ENCODE measurements around the gene CAP1. TPM values are rescaled to one million over a fixed set of nuclear protein-coding genes. Genes with fewer than 3 reads are reported as not detected.

CAP1 gene
- total and polyA plus RNA-seq, 8 donors = 28.5 to 146 (median 57.8) TPM

DNA sequence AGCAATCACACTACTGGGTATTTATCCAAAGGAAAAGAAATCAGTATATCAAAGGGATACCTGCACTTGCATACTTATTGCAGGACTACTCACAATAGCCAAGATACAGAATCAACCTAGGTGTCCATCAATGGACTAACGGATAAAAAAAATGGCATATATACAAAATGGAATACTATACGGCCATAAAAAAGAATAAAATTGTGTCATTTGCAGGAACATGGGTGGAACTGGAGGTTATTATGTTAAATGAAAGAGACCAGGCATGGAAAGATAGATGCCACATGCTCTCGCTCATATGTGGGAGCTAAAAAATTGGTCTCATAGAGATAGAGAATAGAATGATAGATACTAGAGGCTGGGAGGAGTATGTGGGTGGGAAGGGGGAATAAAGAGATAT lies 29.3 kb upstream of the CAP1 start:
- TF ChIP-seq, protein P1, sequence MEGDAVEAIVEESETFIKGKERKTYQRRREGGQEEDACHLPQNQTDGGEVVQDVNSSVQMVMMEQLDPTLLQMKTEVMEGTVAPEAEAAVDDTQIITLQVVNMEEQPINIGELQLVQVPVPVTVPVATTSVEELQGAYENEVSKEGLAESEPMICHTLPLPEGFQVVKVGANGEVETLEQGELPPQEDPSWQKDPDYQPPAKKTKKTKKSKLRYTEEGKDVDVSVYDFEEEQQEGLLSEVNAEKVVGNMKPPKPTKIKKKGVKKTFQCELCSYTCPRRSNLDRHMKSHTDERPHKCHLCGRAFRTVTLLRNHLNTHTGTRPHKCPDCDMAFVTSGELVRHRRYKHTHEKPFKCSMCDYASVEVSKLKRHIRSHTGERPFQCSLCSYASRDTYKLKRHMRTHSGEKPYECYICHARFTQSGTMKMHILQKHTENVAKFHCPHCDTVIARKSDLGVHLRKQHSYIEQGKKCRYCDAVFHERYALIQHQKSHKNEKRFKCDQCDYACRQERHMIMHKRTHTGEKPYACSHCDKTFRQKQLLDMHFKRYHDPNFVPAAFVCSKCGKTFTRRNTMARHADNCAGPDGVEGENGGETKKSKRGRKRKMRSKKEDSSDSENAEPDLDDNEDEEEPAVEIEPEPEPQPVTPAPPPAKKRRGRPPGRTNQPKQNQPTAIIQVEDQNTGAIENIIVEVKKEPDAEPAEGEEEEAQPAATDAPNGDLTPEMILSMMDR (IDR thresholded peaks at IDR 0.05) = no peak
- intact Hi-C loops (cut with DNase I) = no loop called here
- Histone ChIP-seq H3K4me1 (no peaks in the 10 kb centered on the region), H3K9me3 (no peaks in the 10 kb centered on the region), H3K4me3 (no peak overlapping the region), H3K27me3 (no peaks in the 10 kb centered on the region), H3K36me3 (no peaks in the 10 kb centered on the region), H3K27ac (no peak overlapping the region)
- DNase-seq (no peak), FAIRE-seq (no peak), ATAC-seq (no peak)
- WGBS, 2 donors = 83 to 84% methylated on average over 3 of the region's 3 CpGs

DNA sequence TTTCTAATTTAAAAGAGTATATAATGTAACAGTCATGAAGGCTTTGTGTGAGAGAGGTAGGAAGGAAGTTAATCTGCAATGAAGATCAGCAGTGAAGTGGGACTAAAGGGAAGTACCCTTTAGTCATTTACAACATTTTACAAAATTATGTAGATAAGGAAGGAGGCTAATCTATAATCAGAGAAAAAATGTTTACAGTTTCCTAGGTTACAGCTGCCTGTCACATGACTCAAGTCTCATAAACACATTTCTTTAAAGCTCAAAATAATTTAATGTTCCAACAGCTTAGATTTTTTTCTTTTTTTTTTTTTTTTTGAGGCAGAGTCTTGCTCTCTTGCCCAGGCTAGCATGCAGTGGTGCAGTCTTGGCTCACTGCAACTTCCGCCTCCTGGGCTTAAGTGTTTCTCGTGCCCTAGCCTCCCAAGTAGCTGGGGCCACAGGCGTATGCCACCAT lies 26.2 kb upstream of the CAP1 start:
- 85 to 86% methylated on average over 3 of the region's 3 CpGs for WGBS, 2 donors
- TF ChIP-seq, protein P1 (IDR thresholded peaks at IDR 0.05) = no peak
- Histone ChIP-seq H3K27ac (no peak overlapping the region), H3K9me3 (no peaks in the 10 kb centered on the region), H3K4me3 (no peak overlapping the region), H3K36me3 (no peaks in the 10 kb centered on the region), H3K27me3 (no peaks in the 10 kb centered on the region), H3K4me1 (no peaks in the 10 kb centered on the region)
- FAIRE-seq (no peak), ATAC-seq (no peak), DNase-seq (no peak)
- intact Hi-C loops (cut with DNase I) = no loop called here

DNA sequence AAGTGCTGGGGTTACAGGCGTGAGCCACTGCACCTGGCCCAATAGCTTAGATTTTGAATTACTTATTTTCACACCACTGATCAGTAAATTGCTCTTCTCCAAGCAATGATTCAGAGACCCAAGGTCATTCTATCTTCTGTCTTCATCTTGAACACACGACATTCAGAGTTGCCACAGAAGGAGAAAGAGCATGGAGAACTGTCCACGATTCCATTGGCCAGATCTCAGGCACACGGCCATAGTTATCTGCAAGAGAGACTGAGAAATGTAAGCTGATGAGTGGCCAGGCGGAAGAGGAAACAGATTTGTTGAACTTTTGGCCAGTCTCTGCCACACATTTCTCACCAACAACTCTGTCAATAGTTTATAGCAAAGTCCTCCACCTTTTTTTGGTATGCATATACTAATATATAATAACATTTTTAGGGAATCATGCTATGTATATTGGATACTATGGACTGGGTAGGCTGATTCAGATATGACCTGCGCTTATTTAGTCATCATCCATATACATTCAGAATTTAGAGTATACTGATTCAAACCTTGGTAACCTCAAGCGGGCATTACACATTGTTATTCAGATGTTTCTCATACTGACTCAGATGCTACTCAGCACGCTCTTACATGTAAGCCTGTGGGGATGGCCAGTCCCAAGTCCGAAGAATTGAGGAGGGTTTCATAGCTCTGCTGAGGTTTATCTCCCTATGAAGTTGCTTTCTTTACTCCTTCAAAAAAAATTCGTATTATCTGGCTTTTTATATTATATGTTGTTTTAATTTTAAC lies 25.5 kb upstream of the CAP1 start:
- 54 to 73% methylated on average over 10 of the region's 10 CpGs for WGBS, 2 donors
- intact Hi-C loops (cut with DNase I) = no loop called here
- H3K4me1 ChIP-seq = no peaks in the 10 kb centered on the region

DNA sequence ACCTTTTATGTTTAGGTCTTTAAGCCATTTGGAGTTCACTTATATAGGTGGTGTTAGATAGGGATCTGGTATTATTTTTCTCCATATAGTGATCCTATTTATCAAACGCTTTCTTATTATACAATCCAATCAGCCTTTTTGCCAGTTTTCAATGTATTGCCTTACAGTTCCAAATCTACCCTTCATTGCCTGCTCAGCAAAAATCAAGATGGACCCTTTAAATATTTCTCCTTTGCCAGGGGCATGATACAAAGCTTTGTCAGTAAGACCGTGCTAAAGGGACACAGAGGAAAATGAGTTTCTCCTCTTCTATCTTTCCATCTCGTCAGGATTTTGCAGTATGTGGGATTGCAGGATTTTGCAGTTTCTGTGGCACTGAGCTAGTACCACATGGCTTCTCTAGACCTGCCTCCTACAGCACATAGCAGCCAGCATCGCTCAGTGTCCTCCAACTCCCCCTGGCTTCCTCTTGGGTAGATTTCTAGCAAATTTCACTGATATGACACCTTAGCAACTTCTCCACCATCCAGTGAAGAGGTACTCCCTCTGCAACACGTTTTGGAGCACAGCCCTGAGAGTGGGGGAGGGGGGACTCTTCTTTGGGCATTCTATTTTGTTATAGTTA lies 22.5 kb upstream of the CAP1 start:
- TF ChIP-seq, protein P1 (IDR thresholded peaks at IDR 0.05) = no peak
- 56 to 71% methylated on average over 5 of the region's 5 CpGs for WGBS, 2 donors
- no peak for FAIRE-seq
- no peak overlapping the region for H3K4me3 ChIP-seq
- intact Hi-C loops (cut with DNase I) = no loop called here
- no peak for DNase-seq
- no peak overlapping the region for H3K27ac ChIP-seq
- ATAC-seq = no peak
- H3K27me3 ChIP-seq = no peaks in the 10 kb centered on the region
- H3K4me1 ChIP-seq = no peaks in the 10 kb centered on the region
- no peaks in the 10 kb centered on the region for H3K36me3 ChIP-seq
- H3K9me3 ChIP-seq = no peaks in the 10 kb centered on the region

More for the DNA sequence above, 25.5 kb upstream of the CAP1 start:
- no peak for ATAC-seq
- H3K27me3 ChIP-seq = no peaks in the 10 kb centered on the region
- no peak overlapping the region for H3K27ac ChIP-seq
- no peak for FAIRE-seq
- H3K9me3 ChIP-seq = no peaks in the 10 kb centered on the region
- H3K4me3 ChIP-seq = no peak overlapping the region
- no peak for DNase-seq
- H3K36me3 ChIP-seq = no peaks in the 10 kb centered on the region
- TF ChIP-seq, protein P1 (IDR thresholded peaks at IDR 0.05) = no peak
